ENCODE results near the gene ANKEF1.
"Not testable (repeated sequence)": the region's sequence is repeated elsewhere in the genome, so short reads cannot be mapped to it uniquely, and the experiment has no call there.

Gene ANKEF1

DNA sequence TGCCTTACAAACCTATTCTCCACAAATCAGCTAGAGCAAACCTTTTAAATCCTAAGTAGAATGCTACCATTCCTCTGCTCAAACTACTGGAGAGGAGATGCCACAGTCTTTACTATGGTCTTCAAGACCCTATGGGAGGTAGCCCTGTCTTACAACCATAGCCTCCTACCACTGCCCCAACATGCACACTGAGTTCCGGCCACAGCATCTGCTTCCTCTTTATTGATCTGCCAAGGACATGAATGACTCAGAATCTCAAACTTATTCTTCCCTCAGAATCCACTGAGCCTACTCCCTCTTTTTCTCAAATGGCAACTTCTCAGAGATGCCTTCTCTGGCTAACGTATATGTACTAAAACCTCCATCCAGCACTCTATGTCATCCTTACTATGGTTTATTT is 12.2 kb upstream of the ANKEF1 start:
- H3K36me3 ChIP-seq (ENCODE audit: insufficient read depth, low read length), result no peaks in the 10 kb centered on the region
- H3K27me3 ChIP-seq (ENCODE audit: insufficient read depth, low read length, poor library complexity, severe bottlenecking), result no peaks in the 10 kb centered on the region
- no peak overlapping the region for H3K4me3 ChIP-seq (ENCODE audit: low read length, poor library complexity, severe bottlenecking)
- TF ChIP-seq, protein P1, sequence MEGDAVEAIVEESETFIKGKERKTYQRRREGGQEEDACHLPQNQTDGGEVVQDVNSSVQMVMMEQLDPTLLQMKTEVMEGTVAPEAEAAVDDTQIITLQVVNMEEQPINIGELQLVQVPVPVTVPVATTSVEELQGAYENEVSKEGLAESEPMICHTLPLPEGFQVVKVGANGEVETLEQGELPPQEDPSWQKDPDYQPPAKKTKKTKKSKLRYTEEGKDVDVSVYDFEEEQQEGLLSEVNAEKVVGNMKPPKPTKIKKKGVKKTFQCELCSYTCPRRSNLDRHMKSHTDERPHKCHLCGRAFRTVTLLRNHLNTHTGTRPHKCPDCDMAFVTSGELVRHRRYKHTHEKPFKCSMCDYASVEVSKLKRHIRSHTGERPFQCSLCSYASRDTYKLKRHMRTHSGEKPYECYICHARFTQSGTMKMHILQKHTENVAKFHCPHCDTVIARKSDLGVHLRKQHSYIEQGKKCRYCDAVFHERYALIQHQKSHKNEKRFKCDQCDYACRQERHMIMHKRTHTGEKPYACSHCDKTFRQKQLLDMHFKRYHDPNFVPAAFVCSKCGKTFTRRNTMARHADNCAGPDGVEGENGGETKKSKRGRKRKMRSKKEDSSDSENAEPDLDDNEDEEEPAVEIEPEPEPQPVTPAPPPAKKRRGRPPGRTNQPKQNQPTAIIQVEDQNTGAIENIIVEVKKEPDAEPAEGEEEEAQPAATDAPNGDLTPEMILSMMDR (conservative IDR thresholded peaks at IDR 0.05; ENCODE audit: low read length), result no peak
- H4K20me1 ChIP-seq (ENCODE audit: insufficient read depth, low read length, poor library complexity, severe bottlenecking), result no peaks in the 10 kb centered on the region
- no peaks in the 10 kb centered on the region for H3K79me2 ChIP-seq (ENCODE audit: insufficient read depth, low read length)
- H3K9me3 ChIP-seq (ENCODE audit: insufficient read depth, low read depth, low read length), result no peaks in the 10 kb centered on the region
- peaks cover 10% of the 10 kb centered on the region for H3K4me1 ChIP-seq (ENCODE audit: insufficient read depth, low read length, poor library complexity, severe bottlenecking)
- H3K9ac ChIP-seq (ENCODE audit: low read depth, low read length, poor library complexity, severe bottlenecking), result no peak overlapping the region
- H2AFZ ChIP-seq (ENCODE audit: low read length), result no peak overlapping the region
- no peaks in the 10 kb centered on the region for H3F3A ChIP-seq (ENCODE audit: low read depth)
- H3K9me2 ChIP-seq (replicated peaks; ENCODE audit: low read depth, low read length), result 0 out of 2 replicates have a peak, but pooled peaks cover 4% of the 10 kb centered on the region
- no peak overlapping the region for H3K4me2 ChIP-seq (ENCODE audit: low read depth, low read length, poor library complexity, severe bottlenecking)

DNA sequence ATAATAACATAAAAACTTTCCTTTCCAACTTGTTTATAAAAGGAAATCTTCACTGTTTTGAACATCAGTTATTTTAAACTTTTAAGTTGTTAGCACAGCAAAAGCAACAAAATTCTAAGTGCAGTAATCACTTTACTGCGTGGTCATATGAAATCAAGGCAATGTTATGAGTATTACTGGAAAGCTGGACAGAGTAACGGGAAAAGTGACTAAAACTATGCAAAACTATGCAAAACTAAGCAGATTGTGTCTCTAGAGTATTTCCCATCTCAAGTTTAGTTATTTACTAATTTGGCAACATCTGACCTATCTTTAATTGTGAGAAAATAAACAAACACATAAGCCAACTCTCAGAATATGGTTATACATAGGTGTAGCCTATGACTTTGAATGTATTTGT is 10.9 kb upstream of the ANKEF1 start:
- no peak overlapping the region for H3K4me2 ChIP-seq (ENCODE audit: low read depth, low read length, poor library complexity, severe bottlenecking)
- no peak overlapping the region for H3K9ac ChIP-seq (ENCODE audit: low read depth, low read length, poor library complexity, severe bottlenecking)
- H3K4me3 ChIP-seq (ENCODE audit: low read length, poor library complexity, severe bottlenecking), result no peak overlapping the region
- no peaks in the 10 kb centered on the region for H3K9me3 ChIP-seq (ENCODE audit: insufficient read depth, low read depth, low read length)
- H3K36me3 ChIP-seq (ENCODE audit: insufficient read depth, low read length), result no peaks in the 10 kb centered on the region
- H3K4me1 ChIP-seq (ENCODE audit: insufficient read depth, low read length, poor library complexity, severe bottlenecking), result peaks cover 10% of the 10 kb centered on the region
- H3K27me3 ChIP-seq (ENCODE audit: insufficient read depth, low read length, poor library complexity, severe bottlenecking), result no peaks in the 10 kb centered on the region
- no peaks in the 10 kb centered on the region for H3F3A ChIP-seq (ENCODE audit: low read depth)
- TF ChIP-seq EZH2phosphoT487 (IDR thresholded peaks at IDR 0.05; ENCODE audit: borderline replicate concordance), result no peak
- TF ChIP-seq, protein P1 (conservative IDR thresholded peaks at IDR 0.05; ENCODE audit: low read length), result no peak
- H4K20me1 ChIP-seq (ENCODE audit: insufficient read depth, low read length, poor library complexity, severe bottlenecking), result no peaks in the 10 kb centered on the region
- H3K79me2 ChIP-seq (ENCODE audit: insufficient read depth, low read length), result no peaks in the 10 kb centered on the region
- no peak overlapping the region for H2AFZ ChIP-seq (ENCODE audit: low read length)
- H3K9me2 ChIP-seq (replicated peaks; ENCODE audit: low read depth, low read length), result 0 out of 2 replicates have a peak, but pooled peaks cover 4% of the 10 kb centered on the region

GRCh38 chr20:10031451-10032215 is 3.2 kb upstream of the ANKEF1 start:
- not testable (repeated sequence) for H3K9me2 ChIP-seq (replicated peaks; ENCODE audit: low read depth, low read length); H3K27me3 ChIP-seq (ENCODE audit: insufficient read depth, low read length, poor library complexity, severe bottlenecking); H3K9ac ChIP-seq (ENCODE audit: low read depth, low read length, poor library complexity, severe bottlenecking); H4K20me1 ChIP-seq (ENCODE audit: insufficient read depth, low read length, poor library complexity, severe bottlenecking); H3K4me2 ChIP-seq (ENCODE audit: low read depth, low read length, poor library complexity, severe bottlenecking); H3K79me2 ChIP-seq (ENCODE audit: insufficient read depth, low read length); H3F3A ChIP-seq (ENCODE audit: low read depth); H2AFZ ChIP-seq (ENCODE audit: low read length); H3K9me3 ChIP-seq (ENCODE audit: insufficient read depth, low read depth, low read length); H3K36me3 ChIP-seq (ENCODE audit: insufficient read depth, low read length); H3K4me3 ChIP-seq (ENCODE audit: low read length, poor library complexity, severe bottlenecking); H3K4me1 ChIP-seq (ENCODE audit: insufficient read depth, low read length, poor library complexity, severe bottlenecking)

GRCh38 chr20:10032269-10032668 is 2.5 kb upstream of the ANKEF1 start:
- not testable (repeated sequence) for H3K36me3 ChIP-seq (ENCODE audit: insufficient read depth, low read length); H3K27me3 ChIP-seq (ENCODE audit: insufficient read depth, low read length, poor library complexity, severe bottlenecking); H3K79me2 ChIP-seq (ENCODE audit: insufficient read depth, low read length); H3K4me2 ChIP-seq (ENCODE audit: low read depth, low read length, poor library complexity, severe bottlenecking); H3K9ac ChIP-seq (ENCODE audit: low read depth, low read length, poor library complexity, severe bottlenecking); H3K4me1 ChIP-seq (ENCODE audit: insufficient read depth, low read length, poor library complexity, severe bottlenecking); H2AFZ ChIP-seq (ENCODE audit: low read length); H3K9me2 ChIP-seq (replicated peaks; ENCODE audit: low read depth, low read length); H3K9me3 ChIP-seq (ENCODE audit: insufficient read depth, low read depth, low read length); H3F3A ChIP-seq (ENCODE audit: low read depth); H4K20me1 ChIP-seq (ENCODE audit: insufficient read depth, low read length, poor library complexity, severe bottlenecking); H3K4me3 ChIP-seq (ENCODE audit: low read length, poor library complexity, severe bottlenecking)
